K562 (cell line): ENCODE data around the gene ITPKB. TPM values are rescaled to one million over a fixed set of nuclear protein-coding genes. Genes with fewer than 3 reads are reported as not detected.

Source experiments
- ATAC-seq: fragments of 200-7000 bp; cut with Tn5 transposase; 3 replicates; pipeline ENCODE4 v1.9.1; 2020; ENCODE audit warnings: moderate library complexity
- BruUV-seq: library from RNA; stranded (reverse); fragments of 400-500 nt; replicated peaks from 2 replicates; lab custom pipeline; 2021; lab: Mats Ljungman, UMichigan
- CTCF ChIA-PET: fragments of 300-600 bp; formaldehyde crosslinking; extraction: SDS; loops from one replicate; lab custom pipeline; 2021; ENCODE audit warnings: low intra/inter-chr PET ratio; lab: Yijun Ruan, JAX
- POLR2A ChIA-PET: fragments of 300-600, 350-650 bp; sonication (Branson Sonifier 250); formaldehyde crosslinking; extraction: SDS; loops from one replicate; lab custom pipeline; 2021; ENCODE audit warnings: antibody characterized with exemption, inconsistent platforms; lab: Yijun Ruan, JAX
- DNase-seq, 4 experiments: peaks; one replicate each; pipeline versions ENCODE4 v3.0.0 to v3.0.0-alpha.2; 2011 to 2018; ENCODE audit warnings: low spot score in 3 of 4, mixed read lengths in 3 of 4; ENCODE audit errors: extremely low read depth in 1 of 4
- FAIRE-seq: peaks from 2 replicates; lab custom pipeline; 2011; peaks lifted over from hg19 to GRCh38; lab: Jason Lieb, UNC
- H2AFZ ChIP-seq: 2 replicates; pipeline ENCODE4 v1.6.0; 2011; ENCODE audit warnings: low read depth, low read length, control low read depth, inconsistent platforms
- H3K27ac ChIP-seq: fragments of 200-600 bp; 3 replicates; pipeline ENCODE4 v1.8.0; 2011; ENCODE audit warnings: low read depth, mild to moderate bottlenecking, control low read depth, inconsistent platforms, low read length, moderate library complexity, mixed read lengths; ENCODE audit errors: extremely low read depth
- H3K27me3 ChIP-seq, 2 experiments: fragments of 300-600 bp in 1 of 2; 2 replicates in 1 of 2; 3 replicates in 1 of 2; pipeline versions ENCODE4 v1.6.0 to v1.8.0; 2011; ENCODE audit warnings: inconsistent platforms in 2 of 2, low read length in 2 of 2, mild to moderate bottlenecking in 1 of 2, mixed read lengths in 1 of 2, moderate library complexity in 1 of 2; ENCODE audit not compliant: control insufficient read depth in 2 of 2, insufficient read depth in 2 of 2
- H3K36me3 ChIP-seq: fragments of 300-600 bp; 3 replicates; pipeline ENCODE4 v1.8.0; 2011; ENCODE audit warnings: mild to moderate bottlenecking, low read length, inconsistent platforms; ENCODE audit not compliant: control insufficient read depth, insufficient read depth
- H3K4me1 ChIP-seq, 2 experiments: fragments of 200-600 bp in 1 of 2; replicated peaks in 1 of 2; 2 replicates in 1 of 2; 3 replicates in 1 of 2; pipeline versions ENCODE4 v1.5.1 to v1.8.0; 2011; ENCODE audit warnings: inconsistent platforms in 2 of 2, low read length in 2 of 2, mild to moderate bottlenecking in 1 of 2, mixed read lengths in 1 of 2, moderate library complexity in 1 of 2; ENCODE audit not compliant: control insufficient read depth in 2 of 2, insufficient read depth in 2 of 2
- H3K4me2 ChIP-seq: 2 replicates; pipeline ENCODE4 v1.6.1; 2011; ENCODE audit warnings: low read length, control low read depth, inconsistent platforms, mixed read lengths; ENCODE audit not compliant: insufficient read depth
- H3K4me3 ChIP-seq: fragments of 200-600 bp; sonication (generic), shearing (Covaris generic); 2 replicates; pipeline ENCODE4 v1.5.1; 2016; ENCODE audit warnings: control low read depth, inconsistent platforms
- H3K79me2 ChIP-seq: fragments of 200-600 bp; 3 replicates; pipeline ENCODE4 v1.8.0; 2011; ENCODE audit warnings: low read length, inconsistent platforms; ENCODE audit not compliant: control insufficient read depth, insufficient read depth
- H3K9ac ChIP-seq, 2 experiments: 2 replicates each; pipeline versions ENCODE4 v1.6.0 to v1.6.1; 2011; ENCODE audit warnings: low read depth in 2 of 2, low read length in 2 of 2, control low read depth in 1 of 2, inconsistent platforms in 1 of 2, mild to moderate bottlenecking in 1 of 2, mixed read lengths in 1 of 2; ENCODE audit not compliant: insufficient read depth in 1 of 2
- H3K9me1 ChIP-seq: one replicate; pipeline ENCODE4 v1.6.0; 2011; ENCODE audit warnings: inconsistent platforms, mild to moderate bottlenecking, low read length, moderate library complexity; ENCODE audit not compliant: control insufficient read depth, insufficient read depth
- H3K9me3 ChIP-seq: replicated peaks from 2 replicates; pipeline ENCODE4 v1.5.1; 2011; ENCODE audit warnings: low read depth, low read length, inconsistent platforms; ENCODE audit not compliant: control insufficient read depth, insufficient read depth
- H4K20me1 ChIP-seq: replicated peaks from 2 replicates; pipeline ENCODE4 v1.6.1; 2011; ENCODE audit warnings: low read length, inconsistent platforms, mixed read lengths; ENCODE audit not compliant: control insufficient read depth, insufficient read depth
- ARNT ChIP-seq, 2 experiments: fragments of 450-650 bp; IDR thresholded peaks; 2 replicates each; pipeline ENCODE4 v1.6.1; 2016; ENCODE audit warnings: mild to moderate bottlenecking in 1 of 2
- FOXJ2 ChIP-seq: fragments of 200-800 bp; sonication (Bioruptor generic); IDR thresholded peaks from 2 replicates; pipeline ENCODE4 v1.6.1; 2016; ENCODE audit warnings: missing genetic modification characterization, missing compliant biosample characterization
- MEIS2 ChIP-seq: fragments of 450-650 bp; IDR thresholded peaks from 2 replicates; pipeline ENCODE4 v1.6.1; 2014; ENCODE audit warnings: mild to moderate bottlenecking; ENCODE audit not compliant: partially characterized antibody
- MYBL2 ChIP-seq, 2 experiments: fragments of 450-650 bp in 1 of 2; sonication (generic) in 1 of 2; formaldehyde crosslinking in 1 of 2; IDR thresholded peaks; 2 replicates each; pipeline versions ENCODE4 v1.6.1 to v1.8.1; 2017 to 2022; ENCODE audit warnings: borderline replicate concordance in 1 of 2, inconsistent platforms in 1 of 2, low read depth in 1 of 2, mild to moderate bottlenecking in 1 of 2, missing genetic modification reagents in 1 of 2, moderate library complexity in 1 of 2
- PTTG1 ChIP-seq: fragments of 450-650 bp; IDR thresholded peaks from 2 replicates; pipeline ENCODE4 v1.6.1; 2016; ENCODE audit warnings: low read depth, mild to moderate bottlenecking, missing genetic modification characterization, missing compliant biosample characterization
- RBM14 ChIP-seq: fragments of 200-400 bp; formaldehyde crosslinking; IDR thresholded peaks from 2 replicates; pipeline ENCODE4 v1.6.1; 2018; ENCODE audit warnings: low read depth, mild to moderate bottlenecking, low read length, moderate library complexity, borderline replicate concordance; ENCODE audit not compliant: insufficient read depth
- TCFL5 ChIP-seq: fragments of 250-450 bp; sonication (Bioruptor Pico); conservative IDR thresholded peaks from 2 replicates; pipeline ENCODE4 v1.6.1; 2021; ENCODE audit warnings: mild to moderate bottlenecking, moderate library complexity, matching md5 sums
- ZBTB8A ChIP-seq: fragments of 450-650 bp; IDR thresholded peaks from 2 replicates; pipeline ENCODE4 v1.6.1; 2018; ENCODE audit warnings: mild to moderate bottlenecking, moderate library complexity; ENCODE audit not compliant: partially characterized antibody
- ZNF175 ChIP-seq: fragments of 200-800 bp; sonication (Bioruptor generic); IDR thresholded peaks from 2 replicates; pipeline ENCODE4 v1.6.1; 2016; ENCODE audit warnings: low read depth, mild to moderate bottlenecking, missing genetic modification characterization, missing compliant biosample characterization
- WGBS: fragments of 100-300 bp; shearing (Covaris generic); methylation state at CpG from one replicate; pipeline ENCODE4 v1.1.6; 2016; ENCODE audit warnings: low coverage, mixed read lengths; ENCODE audit not compliant: insufficient coverage; ENCODE audit errors: missing lambda C conversion rate; 5-methylcytosine and 5-hydroxymethylcytosine counted together
- in situ Hi-C: fragments of 300-500 bp; cut with MboI; formaldehyde crosslinking; loops from 4 replicates; pipeline ENCODE4 v1.15.0; 2018; ENCODE audit warnings: inconsistent platforms, mixed read lengths
- intact Hi-C: fragments of 100-400 bp; cut with micrococcal nuclease; formaldehyde crosslinking; loops from 2 replicates; pipeline ENCODE4 v1.14.2; 2022
- polyA plus RNA-seq, 8 experiments: library from polyadenylated mRNA; depleted of rRNA in 4 of 8; stranded (reverse) in 5 of 8; unstranded in 3 of 8; fragments of >200 nt; fragmentation: Nextera tagmentation in 2 of 8; fragmentation: Illumina TruSeq in 1 of 8; extraction: Ambion mirVana in 2 of 8; extraction: Trizol in 1 of 8; gene quantifications; 2 replicates each; pipeline versions ENCODE4 v1.2.1 to v1.2.3, GENCODE V29; 2011 to 2014; ENCODE audit warnings: inconsistent platforms in 1 of 8, missing spikeins in 1 of 8
- total RNA-seq, 7 experiments: library from RNA; depleted of rRNA in 6 of 7; stranded (reverse); fragments of >200 nt in 6 of 7; fragmentation: Illumina TruSeq in 2 of 7; extraction: Trizol in 2 of 7; gene quantifications; 2 replicates each; pipeline versions ENCODE4 v1.2.1 to v1.2.3, GENCODE V29; 2011 to 2021; ENCODE audit warnings: low replicate concordance in 1 of 7
- TF ChIP-seq, protein P1 (sequence below), 2 experiments: fragments of 450-650 bp in 1 of 2; sonication (generic) in 1 of 2; formaldehyde crosslinking in 1 of 2; IDR thresholded peaks in 1 of 2; conservative IDR thresholded peaks in 1 of 2; 2 replicates each; pipeline versions ENCODE4 v1.6.1 to v1.8.1; 2016 to 2023; ENCODE audit warnings: mild to moderate bottlenecking in 2 of 2, moderate library complexity in 2 of 2, inconsistent platforms in 1 of 2, missing genetic modification reagents in 1 of 2
- TF ChIP-seq, protein P2 (sequence below): fragments of 250-450 bp; sonication (Bioruptor Pico); IDR thresholded peaks from 2 replicates; pipeline ENCODE4 v1.4.0; 2020; ENCODE audit warnings: borderline replicate concordance
- TF ChIP-seq, protein P3 (sequence below): fragments of 250-450 bp; sonication (Bioruptor Pico); IDR thresholded peaks from 2 replicates; pipeline ENCODE4 v1.5.1; 2021; ENCODE audit warnings: mild to moderate bottlenecking

The ITPKB gene
- total and polyA plus RNA-seq, 9 of the 15 experiments (the other 6 are each of a cell fraction or from before 2014, with no cell fraction given) = 0.01 to 0.22 TPM; not detected in 7

DNA sequence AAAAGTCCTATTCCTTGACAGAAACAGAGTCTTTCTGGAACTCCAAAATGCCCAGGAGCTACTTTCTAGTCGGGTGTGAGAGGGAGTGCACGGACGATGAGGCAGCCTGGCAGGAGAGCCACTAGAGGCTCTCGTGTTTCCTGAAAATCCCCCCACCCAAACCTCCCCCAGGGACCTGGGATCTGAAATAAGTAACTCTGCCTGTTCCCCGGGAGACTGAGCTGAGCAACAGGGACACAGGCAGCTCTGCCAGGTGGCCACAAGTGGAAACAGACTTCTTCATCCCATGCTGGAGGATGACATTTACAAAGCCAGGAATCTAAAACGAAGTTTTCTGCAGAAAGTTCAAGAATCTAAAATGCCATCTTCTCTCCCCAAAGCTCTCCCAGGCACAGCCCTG is 77.1 kb downstream of the ITPKB start:
- no peak for FAIRE-seq
- in situ Hi-C loops = no loop called here
- H3K79me2 ChIP-seq = no peaks in the 10 kb centered on the region
- TF ChIP-seq FOXJ2 = no peak
- TF ChIP-seq ZBTB8A = no peak
- no peak for TF ChIP-seq RBM14
- TF ChIP-seq PTTG1 (tag) = no peak
- no peak for TF ChIP-seq ARNT (IDR thresholded peaks at IDR 0.05)
- TF ChIP-seq MEIS2 = no peak
- TF ChIP-seq, protein P1, sequence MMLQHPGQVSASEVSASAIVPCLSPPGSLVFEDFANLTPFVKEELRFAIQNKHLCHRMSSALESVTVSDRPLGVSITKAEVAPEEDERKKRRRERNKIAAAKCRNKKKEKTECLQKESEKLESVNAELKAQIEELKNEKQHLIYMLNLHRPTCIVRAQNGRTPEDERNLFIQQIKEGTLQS (IDR thresholded peaks at IDR 0.05) = no peak
- TF ChIP-seq, protein P1 (CRISPR knock-in tag; conservative IDR thresholded peaks at IDR 0.05) = no peak
- TF ChIP-seq TCFL5 = no peak
- no peak for TF ChIP-seq MYBL2 (IDR thresholded peaks at IDR 0.05; ENCODE audit: low read depth)
- no peak for TF ChIP-seq MYBL2 (CRISPR knock-in tag; IDR thresholded peaks at IDR 0.05; ENCODE audit: borderline replicate concordance)
- TF ChIP-seq, protein P2, sequence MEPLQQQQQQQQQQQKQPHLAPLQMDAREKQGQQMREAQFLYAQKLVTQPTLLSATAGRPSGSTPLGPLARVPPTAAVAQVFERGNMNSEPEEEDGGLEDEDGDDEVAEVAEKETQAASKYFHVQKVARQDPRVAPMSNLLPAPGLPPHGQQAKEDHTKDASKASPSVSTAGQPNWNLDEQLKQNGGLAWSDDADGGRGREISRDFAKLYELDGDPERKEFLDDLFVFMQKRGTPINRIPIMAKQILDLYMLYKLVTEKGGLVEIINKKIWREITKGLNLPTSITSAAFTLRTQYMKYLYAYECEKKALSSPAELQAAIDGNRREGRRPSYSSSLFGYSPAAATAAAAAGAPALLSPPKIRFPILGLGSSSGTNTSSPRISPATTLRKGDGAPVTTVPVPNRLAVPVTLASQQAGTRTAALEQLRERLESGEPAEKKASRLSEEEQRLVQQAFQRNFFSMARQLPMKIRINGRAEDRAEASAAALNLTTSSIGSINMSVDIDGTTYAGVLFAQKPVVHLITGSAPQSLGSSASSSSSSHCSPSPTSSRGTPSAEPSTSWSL (CRISPR knock-in tag) = no peak
- TF ChIP-seq, protein P3, sequence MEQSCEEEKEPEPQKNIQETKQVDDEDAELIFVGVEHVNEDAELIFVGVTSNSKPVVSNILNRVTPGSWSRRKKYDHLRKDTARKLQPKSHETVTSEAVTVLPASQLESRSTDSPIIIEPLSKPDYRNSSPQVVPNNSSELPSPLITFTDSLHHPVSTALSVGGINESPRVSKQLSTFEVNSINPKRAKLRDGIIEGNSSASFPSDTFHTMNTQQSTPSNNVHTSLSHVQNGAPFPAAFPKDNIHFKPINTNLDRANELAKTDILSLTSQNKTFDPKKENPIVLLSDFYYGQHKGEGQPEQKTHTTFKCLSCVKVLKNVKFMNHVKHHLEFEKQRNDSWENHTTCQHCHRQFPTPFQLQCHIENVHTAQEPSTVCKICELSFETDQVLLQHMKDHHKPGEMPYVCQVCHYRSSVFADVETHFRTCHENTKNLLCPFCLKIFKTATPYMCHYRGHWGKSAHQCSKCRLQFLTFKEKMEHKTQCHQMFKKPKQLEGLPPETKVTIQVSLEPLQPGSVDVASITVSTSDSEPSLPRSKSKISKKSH = no peak
- TF ChIP-seq ZNF175 (CRISPR knock-in tag) = no peak

More for the DNA sequence above, 77.1 kb downstream of the ITPKB start:
- Histone ChIP-seq H3K4me1 (no peaks in the 10 kb centered on the region; a peak in 1 of 5 replicates), H3K9me3 (no peaks in the 10 kb centered on the region), H3K27me3 (peaks cover 70 to 93% of the 10 kb centered on the region in 2 experiments), H2AFZ (no peak overlapping the region), H3K9ac (no peak overlapping the region), H3K36me3 (no peaks in the 10 kb centered on the region), H3K9me1 (no peaks in the 10 kb centered on the region), H3K4me2 (no peak overlapping the region), H3K4me3 (no peak overlapping the region), H4K20me1 (peaks cover 11% of the 10 kb centered on the region; the same call in 1 of the 2 replicates), H3K27ac (no peak overlapping the region)
- 0% methylated on average over 6 of the region's 6 CpGs for WGBS
- ChIA-PET CTCF (no interaction called here), POLR2A (interaction anchor here (0.8 to 1.4 kb wide), 2 partner anchors 8 to 42 kb away, joined by 4 to 6 read pairs; no protein-coding TSS in a partner anchor)
- no TSS peak for BruUV-seq
- DNase-seq (no peak), ATAC-seq (no peak)
- intact Hi-C loops = no loop called here
